Measurements from ENCODE around the gene LEFTY1. TPM values are rescaled to one million over a fixed set of nuclear protein-coding genes. Genes with fewer than 3 reads are reported as not detected.
A peak's percentile ranks its signal among the peaks of the same experiment; 100 is the strongest.

Gene LEFTY1
- total RNA-seq, 3 donors from 2014 or later = 0.48 TPM; not detected in 2

DNA sequence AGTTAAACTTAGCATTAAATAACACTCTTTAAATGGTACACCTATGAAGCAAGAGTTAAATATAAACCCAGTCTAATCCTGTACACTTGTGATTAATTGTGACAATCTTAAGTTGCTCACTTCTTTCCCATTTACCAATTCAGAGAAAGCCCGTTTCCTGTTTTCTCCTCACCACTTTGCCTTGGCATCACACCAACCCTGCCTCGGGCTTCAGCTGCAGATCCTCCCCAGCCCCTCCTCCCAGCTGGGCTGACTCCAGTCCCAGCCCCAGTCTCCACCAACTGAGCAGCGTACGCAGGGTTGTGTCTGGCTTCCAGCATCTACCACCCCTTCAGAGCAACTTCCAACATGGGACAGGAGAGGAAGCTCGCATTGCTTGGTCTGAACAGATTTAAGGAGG is 31.0 kb upstream of the LEFTY1 start:
- intact Hi-C loops (cut with DNase I; ENCODE audit: low total_unique reads) = loop anchor here (2.0 to 5.0 kb wide), 3 partner anchors 38 to 303 kb away; partner anchors contain the start of gene TMEM63A
- no peaks in the 10 kb centered on the region for H3K27me3 ChIP-seq
- H3K36me3 ChIP-seq = no peaks in the 10 kb centered on the region
- no peak overlapping the region for H3K4me3 ChIP-seq
- TF ChIP-seq POLR2A (IDR thresholded peaks at IDR 0.05) = no peak
- no peak for TF ChIP-seq POLR2AphosphoS5 (IDR thresholded peaks at IDR 0.05)
- TF ChIP-seq CTCF (IDR thresholded peaks at IDR 0.05) = no peak
- peak; percentile 67 to 89 for DNase-seq (ENCODE audit: low spot score in 2 of 2)
- H3K27ac ChIP-seq = peak overlapping the region in 1 of 2 donors; percentile 38
- peaks cover 0 to 19% of the 10 kb centered on the region in 2 donors for H3K4me1 ChIP-seq
- no peaks in the 10 kb centered on the region for H3K9me3 ChIP-seq

DNA sequence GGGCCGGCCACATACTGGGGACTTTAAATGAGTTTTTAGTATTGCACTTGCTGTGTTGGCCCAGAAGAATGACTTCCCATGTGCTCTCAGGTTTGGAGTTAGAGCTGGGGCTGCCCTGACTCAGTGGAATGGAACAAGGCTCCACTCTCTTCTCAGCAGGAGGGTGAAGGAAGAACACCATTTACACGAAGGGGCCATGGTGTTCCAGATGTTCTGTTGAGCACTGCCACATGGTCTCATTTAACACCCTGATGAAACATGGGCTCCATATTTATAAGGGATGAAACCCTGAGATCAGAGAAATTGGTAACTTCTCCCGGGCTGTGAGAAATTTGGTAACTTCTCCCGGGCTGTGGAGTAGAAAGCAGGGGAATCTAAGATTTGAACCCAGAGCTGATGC is 29.3 kb upstream of the LEFTY1 start:
- Histone ChIP-seq H3K27ac (no peak overlapping the region), H3K4me3 (no peak overlapping the region), H3K9me3 (no peaks in the 10 kb centered on the region), H3K36me3 (no peaks in the 10 kb centered on the region), H3K4me1 (peaks cover 0 to 19% of the 10 kb centered on the region in 2 donors), H3K27me3 (no peaks in the 10 kb centered on the region)
- intact Hi-C loops (cut with DNase I; ENCODE audit: low total_unique reads) = loop anchor here (2.0 kb wide), 1 partner anchor 51 kb away; no protein-coding TSS in a partner anchor
- TF ChIP-seq POLR2A (IDR thresholded peaks at IDR 0.05) (no peak), POLR2AphosphoS5 (IDR thresholded peaks at IDR 0.05) (no peak), CTCF (IDR thresholded peaks at IDR 0.05) (no peak)
- no peak for DNase-seq (ENCODE audit: low spot score in 2 of 2)

DNA sequence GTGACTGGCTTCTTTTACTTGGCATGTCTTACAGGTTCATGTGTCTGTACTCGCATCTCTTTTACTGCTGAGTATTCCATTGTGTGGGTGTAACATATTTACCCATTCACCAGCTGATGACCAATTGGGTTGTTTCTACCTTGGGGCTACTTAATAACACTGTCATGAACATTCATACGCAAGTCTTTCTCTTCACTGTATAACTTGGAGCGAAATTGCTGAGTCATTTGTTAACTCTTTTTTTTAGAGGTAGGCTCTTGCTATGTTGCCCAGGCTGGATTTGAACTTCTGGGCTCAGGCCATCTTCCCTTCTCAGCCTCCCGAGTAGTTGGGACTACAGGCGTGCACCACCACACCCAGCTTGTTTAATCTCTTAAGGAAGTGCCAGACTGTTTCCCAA is 28.6 kb upstream of the LEFTY1 start:
- Histone ChIP-seq H3K4me1 (peaks cover 0 to 14% of the 10 kb centered on the region in 2 donors), H3K27me3 (no peaks in the 10 kb centered on the region), H3K4me3 (no peak overlapping the region), H3K36me3 (no peaks in the 10 kb centered on the region), H3K9me3 (no peaks in the 10 kb centered on the region), H3K27ac (no peak overlapping the region)
- intact Hi-C loops (cut with DNase I; ENCODE audit: low total_unique reads) = no loop called here
- TF ChIP-seq CTCF (IDR thresholded peaks at IDR 0.05) (no peak), POLR2AphosphoS5 (IDR thresholded peaks at IDR 0.05) (no peak), POLR2A (IDR thresholded peaks at IDR 0.05) (no peak)
- no peak for DNase-seq (ENCODE audit: low spot score in 2 of 2)

GRCh38 chr1:225917101-225917500 is 28.2 kb upstream of the LEFTY1 start:
- DNase-seq (ENCODE audit: low spot score in 2 of 2) = no peak
- H3K27me3 ChIP-seq = no peaks in the 10 kb centered on the region
- intact Hi-C loops (cut with DNase I; ENCODE audit: low total_unique reads) = no loop called here
- TF ChIP-seq POLR2AphosphoS5 (IDR thresholded peaks at IDR 0.05) (no peak), CTCF (IDR thresholded peaks at IDR 0.05) (no peak), POLR2A (IDR thresholded peaks at IDR 0.05) (no peak)
- H3K4me1 ChIP-seq = peaks cover 0 to 9% of the 10 kb centered on the region in 2 donors
- H3K36me3 ChIP-seq = no peaks in the 10 kb centered on the region
- H3K9me3 ChIP-seq = no peaks in the 10 kb centered on the region
- no peak overlapping the region for H3K27ac ChIP-seq
- H3K4me3 ChIP-seq = no peak overlapping the region

- no peaks in the 10 kb centered on the region for H3K36me3 ChIP-seq
- no peaks in the 10 kb centered on the region for H3K27me3 ChIP-seq
- H3K4me3 ChIP-seq = no peak overlapping the region
- intact Hi-C loops (cut with DNase I; ENCODE audit: low total_unique reads) = no loop called here
- no peak for DNase-seq (ENCODE audit: low spot score in 2 of 2)
- H3K4me1 ChIP-seq = no peaks in the 10 kb centered on the region
- no peaks in the 10 kb centered on the region for H3K9me3 ChIP-seq
- no peak overlapping the region for H3K27ac ChIP-seq
- TF ChIP-seq CTCF (IDR thresholded peaks at IDR 0.05) = no peak
- TF ChIP-seq POLR2A (IDR thresholded peaks at IDR 0.05) = no peak
- no peak for TF ChIP-seq POLR2AphosphoS5 (IDR thresholded peaks at IDR 0.05)
These were observed 26.6 kb upstream of the LEFTY1 start for GRCh38 chr1:225915538-225915991.
